Ishikawa (cell line): ENCODE data around the gene TRERF1.

ENCODE experiments used
- CEBPB ChIP-seq: IDR thresholded peaks from 2 replicates; pipeline ENCODE4 v1.6.1; 2012
- CREB1 ChIP-seq: IDR thresholded peaks from 2 replicates; pipeline ENCODE4 v1.6.1; 2012; ENCODE audit warnings: low read depth
- EGR1 ChIP-seq: IDR thresholded peaks from 2 replicates; pipeline ENCODE4 v1.6.1; 2012
- EP300 ChIP-seq: IDR thresholded peaks from 2 replicates; pipeline ENCODE4 v1.6.1; 2012; ENCODE audit warnings: borderline replicate concordance
- FOXM1 ChIP-seq: IDR thresholded peaks from 2 replicates; pipeline ENCODE4 v1.6.1; 2012; ENCODE audit warnings: low read depth, borderline replicate concordance
- MAX ChIP-seq: IDR thresholded peaks from 2 replicates; pipeline ENCODE4 v1.6.1; 2012
- NFIC ChIP-seq: IDR thresholded peaks from 2 replicates; pipeline ENCODE4 v1.6.1; 2012
- RAD21 ChIP-seq: IDR thresholded peaks from 2 replicates; pipeline ENCODE4 v1.6.1; 2012; ENCODE audit warnings: low read depth
- REST ChIP-seq: IDR thresholded peaks from 2 replicates; pipeline ENCODE4 v1.6.1; 2012; ENCODE audit warnings: low read depth, mild to moderate bottlenecking
- TAF1 ChIP-seq: IDR thresholded peaks from 2 replicates; pipeline ENCODE4 v1.6.1; 2012; ENCODE audit warnings: low read depth, mild to moderate bottlenecking
- TCF12 ChIP-seq: IDR thresholded peaks from 2 replicates; pipeline ENCODE4 v1.6.1; 2012; ENCODE audit warnings: low read depth
- TEAD4 ChIP-seq: IDR thresholded peaks from 2 replicates; pipeline ENCODE4 v1.6.1; 2012
- USF1 ChIP-seq: IDR thresholded peaks from 2 replicates; pipeline ENCODE4 v1.6.1; 2012
- YY1 ChIP-seq: IDR thresholded peaks from 2 replicates; pipeline ENCODE4 v1.6.1; 2012; ENCODE audit warnings: low read depth
- ZBTB7A ChIP-seq: IDR thresholded peaks from 2 replicates; pipeline ENCODE4 v1.6.1; 2012; ENCODE audit warnings: low read depth

TRERF1 gene

GRCh38 chr6:42383421-42384205 is 68.1 kb downstream of the TRERF1 start:
- TF ChIP-seq EP300 (no peak), FOXM1 (no peak), NFIC (no peak), MAX (no peak), CREB1 (no peak), TCF12 (no peak), TAF1 (no peak), EGR1 (no peak), YY1 (no peak), CEBPB (no peak), RAD21 (no peak), TEAD4 (no peak)

GRCh38 chr6:42381850-42382249 is 69.9 kb downstream of the TRERF1 start:
- TF ChIP-seq YY1 (no peak), ZBTB7A (no peak), NFIC (no peak), CREB1 (no peak)

- TF ChIP-seq YY1 (no peak), TCF12 (no peak), TAF1 (no peak)
Observed at GRCh38 chr6:42380228-42380979, 71.3 kb downstream of the TRERF1 start.

- TF ChIP-seq CREB1 = no peak
- TF ChIP-seq FOXM1 = no peak
- TF ChIP-seq TAF1 = no peak
- TF ChIP-seq EGR1 = no peak
- TF ChIP-seq CEBPB = no peak
- TF ChIP-seq EP300 = no peak
- TF ChIP-seq NFIC = no peak
- TF ChIP-seq ZBTB7A = no peak
- no peak for TF ChIP-seq REST
- no peak for TF ChIP-seq TEAD4
- no peak for TF ChIP-seq YY1
Observed at GRCh38 chr6:42378536-42378935, 73.2 kb downstream of the TRERF1 start.

GRCh38 chr6:42378125-42378524 is 73.6 kb downstream of the TRERF1 start:
- TF ChIP-seq EGR1 (no peak), REST (no peak), TEAD4 (no peak), EP300 (no peak), ZBTB7A (no peak), NFIC (no peak)

- no peak for TF ChIP-seq CREB1
- TF ChIP-seq EP300 = no peak
- no peak for TF ChIP-seq EGR1
- no peak for TF ChIP-seq NFIC
- TF ChIP-seq TCF12 = no peak
- no peak for TF ChIP-seq FOXM1
- no peak for TF ChIP-seq USF1
- no peak for TF ChIP-seq MAX
- no peak for TF ChIP-seq REST
- no peak for TF ChIP-seq TEAD4
- TF ChIP-seq YY1 = no peak
- TF ChIP-seq ZBTB7A = no peak
Observed at GRCh38 chr6:42375007-42375635, 76.6 kb downstream of the TRERF1 start.
